GM10847 (cell line): ENCODE data around the gene PANX1.

Experiments
- POLR2A ChIP-seq: IDR thresholded peaks from 2 replicates; pipeline ENCODE4 v1.6.1; 2011; ENCODE audit not compliant: insufficient read length; ENCODE audit errors: extremely low read depth

PANX1 gene

DNA sequence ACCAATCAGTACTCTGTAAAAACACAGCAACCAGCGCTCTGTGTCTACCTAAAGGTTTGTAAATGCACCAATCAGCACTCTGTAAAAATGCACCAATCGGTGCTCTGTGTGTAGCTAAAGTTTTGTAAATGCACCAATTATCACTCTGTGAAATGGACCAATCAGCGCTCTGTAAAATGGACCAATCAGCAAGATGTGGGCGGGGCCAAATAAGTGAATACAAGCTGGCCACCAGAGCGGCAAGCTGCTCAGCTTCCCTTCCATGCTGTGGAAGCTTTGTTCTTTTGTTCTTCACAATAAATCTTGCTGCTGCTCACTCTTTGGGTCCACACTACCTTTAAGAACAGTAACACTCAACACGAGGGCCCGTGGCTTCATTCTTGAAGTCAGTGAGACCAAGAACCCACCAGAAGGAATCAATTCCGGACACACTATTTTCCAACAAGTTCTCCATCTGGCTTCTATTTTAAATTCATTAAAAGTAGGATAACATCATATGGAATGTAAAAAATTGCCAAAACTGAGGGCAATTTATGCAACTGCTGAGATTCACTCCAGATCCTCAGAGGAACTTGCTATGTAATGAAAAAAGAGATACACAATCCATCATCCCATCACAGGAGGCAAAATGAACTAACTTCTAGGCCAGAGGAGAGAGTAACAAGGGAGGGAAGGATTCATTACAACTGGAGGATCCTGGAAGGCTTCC, 3.1 kb upstream of the PANX1 start:
- no peak for TF ChIP-seq POLR2A

- TF ChIP-seq POLR2A, result no peak
Measured at GRCh38 chr11:94127638-94128037, 1.0 kb upstream of the PANX1 start.

DNA sequence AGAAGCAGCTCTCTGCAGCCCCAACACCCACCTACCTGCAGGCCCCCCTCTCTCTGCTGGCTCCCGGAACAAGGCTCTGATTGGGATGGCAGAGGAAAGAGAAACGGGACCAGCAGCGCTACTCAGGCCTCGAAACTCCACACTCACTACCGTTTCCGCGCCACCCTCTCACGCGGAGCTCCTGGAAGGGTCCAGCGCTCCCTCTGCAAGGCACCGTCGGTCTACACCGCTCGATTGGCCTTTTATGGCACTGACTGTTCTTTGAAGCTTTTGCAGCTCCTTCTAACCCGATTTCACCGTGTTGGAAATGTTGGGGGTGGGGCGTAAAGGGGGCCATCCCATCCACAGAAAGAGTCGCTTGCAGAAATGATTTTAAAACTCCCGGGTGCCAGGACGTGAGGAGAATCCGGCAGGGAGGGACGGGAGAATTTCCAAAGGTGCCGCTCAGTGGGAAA, 323 bp upstream of the PANX1 start:
- no peak for TF ChIP-seq POLR2A

GRCh38 chr11:94129512-94130297, 1.1 kb downstream of the PANX1 start:
- no peak for TF ChIP-seq POLR2A

- no peak for TF ChIP-seq POLR2A
Measured at GRCh38 chr11:94130298-94131046, 1.8 kb downstream of the PANX1 start.

- TF ChIP-seq POLR2A, result no peak
Measured at GRCh38 chr11:94131047-94131717, 2.5 kb downstream of the PANX1 start.

GRCh38 chr11:94131718-94132115, 3.1 kb downstream of the PANX1 start:
- TF ChIP-seq POLR2A, result no peak

DNA sequence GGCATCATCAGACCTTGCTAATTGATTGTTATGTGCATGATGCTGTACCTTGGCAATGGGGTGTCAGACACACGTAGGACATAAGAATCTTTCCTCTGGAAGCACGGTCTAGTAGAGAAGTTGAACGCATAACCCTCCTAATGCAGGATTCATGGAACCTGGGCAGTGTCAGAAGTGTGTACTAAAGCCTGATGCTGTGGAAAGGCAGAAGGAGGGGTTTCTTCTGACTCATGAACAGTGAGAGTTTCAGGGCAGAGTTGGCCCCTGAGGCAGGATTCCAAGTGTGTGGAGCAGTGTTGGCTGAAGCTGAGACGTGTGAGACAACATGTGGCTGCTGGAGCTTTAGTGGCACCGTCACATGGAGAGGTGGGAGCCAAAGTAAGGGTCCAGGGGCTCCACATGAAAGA, 3.5 kb downstream of the PANX1 start:
- no peak for TF ChIP-seq POLR2A

GRCh38 chr11:94132823-94133408, 4.3 kb downstream of the PANX1 start:
- no peak for TF ChIP-seq POLR2A

DNA sequence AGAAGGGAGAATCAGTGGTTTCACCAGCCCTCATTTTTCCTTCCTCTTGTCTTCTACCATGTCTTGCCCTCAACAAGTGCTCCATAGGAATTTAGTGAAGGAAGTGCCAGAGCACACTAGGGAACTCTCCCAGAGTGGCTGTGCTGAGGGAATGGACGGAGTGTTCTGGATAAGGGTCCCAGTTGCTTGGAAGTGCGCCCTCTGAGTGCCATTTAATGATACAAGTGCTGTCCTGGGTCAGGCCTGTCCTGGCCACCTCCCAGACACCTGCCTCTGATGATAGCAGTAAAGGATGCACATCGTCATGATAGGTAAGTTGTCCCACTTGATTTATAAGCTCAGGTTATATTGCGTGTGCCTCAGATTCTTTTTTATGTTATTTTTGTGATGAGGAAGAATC, 5.1 kb downstream of the PANX1 start:
- TF ChIP-seq POLR2A, result no peak

GRCh38 chr11:94134651-94135512, 6.2 kb downstream of the PANX1 start:
- no peak for TF ChIP-seq POLR2A

DNA sequence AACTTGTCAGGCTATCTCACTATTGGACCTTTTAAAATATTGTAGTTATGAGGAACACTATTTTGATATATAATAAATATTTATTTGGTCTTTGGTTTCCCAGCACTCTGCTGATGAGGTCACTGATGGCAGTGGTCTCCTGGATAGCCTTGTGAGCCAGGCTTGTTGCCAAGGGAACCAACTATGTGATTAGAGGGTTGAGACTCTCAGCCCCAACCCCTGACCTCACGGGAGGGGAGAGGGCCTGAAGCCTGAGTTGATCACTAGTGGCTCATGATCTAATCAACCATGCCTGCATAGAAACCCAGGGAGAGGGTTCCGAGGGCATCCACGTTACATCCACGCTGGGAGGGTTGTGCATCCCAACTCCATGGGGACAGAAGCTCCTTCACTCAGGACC, 10.8 kb downstream of the PANX1 start:
- no peak for TF ChIP-seq POLR2A

DNA sequence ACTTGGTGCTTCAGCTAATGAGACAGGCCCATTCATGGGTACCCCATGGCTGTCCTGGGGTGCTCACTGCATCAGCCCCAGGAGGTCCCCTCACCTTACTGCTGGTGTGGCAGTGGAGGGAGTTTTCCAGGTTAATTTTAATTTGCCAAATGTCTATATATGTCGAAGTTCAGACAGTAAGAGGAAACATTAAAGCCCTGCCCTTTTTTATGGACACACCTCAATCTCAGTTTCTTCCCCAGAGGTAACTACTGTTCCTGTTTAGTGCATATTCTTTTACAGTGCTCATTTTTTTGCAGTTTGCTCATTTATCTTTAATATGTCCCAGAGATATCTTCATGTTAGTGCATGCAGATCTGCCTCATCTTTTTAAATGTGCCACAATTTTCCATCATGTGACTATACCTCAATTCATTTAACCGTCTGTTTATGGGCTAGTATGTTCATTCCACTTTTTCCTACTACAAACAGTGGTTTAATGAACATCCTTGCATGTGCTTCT, 11.6 kb downstream of the PANX1 start:
- no peak for TF ChIP-seq POLR2A

GRCh38 chr11:94141511-94142307, 13.1 kb downstream of the PANX1 start:
- no peak for TF ChIP-seq POLR2A
